HG03045 (cell line): ENCODE measurements around the gene CASP3.
"Not testable (repeated sequence)": the region's sequence is repeated elsewhere in the genome, so short reads cannot be mapped to it uniquely, and the experiment has no call there.

Source experiments
- ATAC-seq: cut with Tn5 transposase; IDR thresholded peaks from one replicate; pipeline ENCODE4 v1.9.1; 2021; ENCODE audit warnings: mild to moderate bottlenecking, moderate library complexity; ENCODE audit not compliant: unreplicated experiment

CASP3 gene

GRCh38 chr4:184664445-184665210 lies 15.4 kb upstream of the CASP3 start:
- ATAC-seq, result no peak

- ATAC-seq, result no peak
Observed at GRCh38 chr4:184662236-184662635, 13.0 kb upstream of the CASP3 start.

GRCh38 chr4:184660978-184661377 lies 11.7 kb upstream of the CASP3 start:
- no peak for ATAC-seq

- not testable (repeated sequence) for ATAC-seq
Observed at GRCh38 chr4:184657820-184658219, 8.6 kb upstream of the CASP3 start.

GRCh38 chr4:184657144-184657543 lies 7.9 kb upstream of the CASP3 start:
- ATAC-seq, result no peak

GRCh38 chr4:184655889-184656869 lies 6.9 kb upstream of the CASP3 start:
- no peak for ATAC-seq

- no peak for ATAC-seq
Observed at GRCh38 chr4:184653650-184654049, 4.4 kb upstream of the CASP3 start.

GRCh38 chr4:184652681-184653080 lies 3.4 kb upstream of the CASP3 start:
- not testable (repeated sequence) for ATAC-seq

GRCh38 chr4:184651899-184652298 lies 2.7 kb upstream of the CASP3 start:
- no peak for ATAC-seq

GRCh38 chr4:184649971-184650855 lies 966 bp upstream of the CASP3 start:
- peak; percentile 9 for ATAC-seq

- peak; percentile 31 for ATAC-seq
Observed at GRCh38 chr4:184648313-184649025, 778 bp downstream of the CASP3 start.

GRCh38 chr4:184648054-184648312 lies 1.3 kb downstream of the CASP3 start:
- no peak for ATAC-seq

- no peak for ATAC-seq
Observed at GRCh38 chr4:184647266-184648053, 1.8 kb downstream of the CASP3 start.

- ATAC-seq, result no peak
Observed at GRCh38 chr4:184645904-184646610, 3.2 kb downstream of the CASP3 start.

- ATAC-seq, result no peak
Observed at GRCh38 chr4:184644553-184645307, 4.5 kb downstream of the CASP3 start.

- ATAC-seq, result no peak
Observed at GRCh38 chr4:184643731-184644130, 5.5 kb downstream of the CASP3 start.

GRCh38 chr4:184641451-184641850 lies 7.8 kb downstream of the CASP3 start:
- ATAC-seq, result no peak

- peak; percentile 65 for ATAC-seq
Observed at GRCh38 chr4:184641022-184641421, 8.2 kb downstream of the CASP3 start.
